HepG2 (cell line): ENCODE measurements around the gene PFN1. TPM values are rescaled to one million over a fixed set of nuclear protein-coding genes. Genes with fewer than 3 reads are reported as not detected.
A peak's percentile ranks its signal among the peaks of the same experiment; 100 is the strongest.

ENCODE experiments used
- BCL6 ChIP-seq: IDR thresholded peaks from 2 replicates; pipeline ENCODE4 v1.6.1; 2016; ENCODE audit warnings: missing genetic modification reagents, missing compliant biosample characterization
- CENPT ChIP-seq: sonication (generic); formaldehyde crosslinking; IDR thresholded peaks from 2 replicates; pipeline ENCODE4 v1.8.0; 2022; ENCODE audit warnings: low read depth, mild to moderate bottlenecking, moderate library complexity, missing genetic modification reagents
- CREB3 ChIP-seq: sonication (generic); formaldehyde crosslinking; IDR thresholded peaks from 2 replicates; pipeline ENCODE4 v1.5.0; 2020; ENCODE audit warnings: missing genetic modification reagents
- ELF3 ChIP-seq: IDR thresholded peaks from 2 replicates; pipeline ENCODE4 v1.6.1; 2016; ENCODE audit warnings: missing genetic modification reagents, missing compliant biosample characterization
- FOXK1 ChIP-seq: sonication (generic); formaldehyde crosslinking; IDR thresholded peaks from 2 replicates; pipeline ENCODE4 v1.4.0; 2020; ENCODE audit warnings: low read depth, missing genetic modification reagents, borderline replicate concordance
- GPN1 ChIP-seq: sonication (generic); formaldehyde crosslinking; IDR thresholded peaks from 2 replicates; pipeline ENCODE4 v1.5.1; 2020; ENCODE audit warnings: missing genetic modification reagents, borderline replicate concordance
- GZF1 ChIP-seq: sonication (generic); formaldehyde crosslinking; IDR thresholded peaks from 2 replicates; pipeline ENCODE4 v1.5.1; 2020; ENCODE audit warnings: mild to moderate bottlenecking, missing genetic modification reagents
- HMG20A ChIP-seq: IDR thresholded peaks from 2 replicates; pipeline ENCODE4 v1.6.1; 2016; ENCODE audit warnings: borderline replicate concordance
- HNF1B ChIP-seq: sonication (generic); formaldehyde crosslinking; IDR thresholded peaks from 2 replicates; pipeline ENCODE4 v1.5.1; 2020; ENCODE audit warnings: mild to moderate bottlenecking, moderate library complexity, missing genetic modification reagents
- IKZF4 ChIP-seq: sonication (generic); formaldehyde crosslinking; IDR thresholded peaks from 2 replicates; pipeline ENCODE4 v1.5.1; 2020; ENCODE audit warnings: borderline replicate concordance, mild to moderate bottlenecking, low read depth, missing genetic modification reagents; ENCODE audit errors: not compliant biosample characterization
- JDP2 ChIP-seq: sonication (generic); formaldehyde crosslinking; IDR thresholded peaks from 2 replicates; pipeline ENCODE4 v1.8.1; 2022; ENCODE audit warnings: missing genetic modification reagents, borderline replicate concordance
- MXD1 ChIP-seq: sonication (generic); formaldehyde crosslinking; IDR thresholded peaks from 2 replicates; pipeline ENCODE4 v1.4.0; 2020; ENCODE audit warnings: mild to moderate bottlenecking, missing genetic modification reagents
- NFKB2 ChIP-seq: sonication (generic); formaldehyde crosslinking; IDR thresholded peaks from 2 replicates; pipeline ENCODE4 v1.4.0; 2020; ENCODE audit warnings: missing genetic modification reagents, borderline replicate concordance
- RBFOX2 ChIP-seq: fragments of 200-400 bp; formaldehyde crosslinking; IDR thresholded peaks from 2 replicates; pipeline ENCODE4 v1.6.1; 2017; ENCODE audit warnings: low read depth, mild to moderate bottlenecking, low read length
- SOX6 ChIP-seq, 2 experiments: fragments of 450-650 bp in 1 of 2; sonication (generic) in 1 of 2; formaldehyde crosslinking in 1 of 2; IDR thresholded peaks; 2 replicates each; pipeline versions ENCODE4 v1.4.0 to v1.6.1; 2017 to 2020; ENCODE audit warnings: antibody characterized with exemption in 1 of 2, mild to moderate bottlenecking in 1 of 2, missing genetic modification reagents in 1 of 2
- TARDBP ChIP-seq: sonication (generic); formaldehyde crosslinking; IDR thresholded peaks from 2 replicates; pipeline ENCODE4 v1.8.0; 2022; ENCODE audit warnings: mild to moderate bottlenecking, missing genetic modification reagents
- ZFP36L2 ChIP-seq: sonication (generic); formaldehyde crosslinking; IDR thresholded peaks from 2 replicates; pipeline ENCODE4 v1.4.0; 2020; ENCODE audit warnings: missing genetic modification reagents
- ZMYM2 ChIP-seq: sonication (generic); formaldehyde crosslinking; IDR thresholded peaks from 2 replicates; pipeline ENCODE4 v1.8.0; 2022; ENCODE audit warnings: mild to moderate bottlenecking, missing genetic modification reagents
- ZNF138 ChIP-seq: sonication (generic); formaldehyde crosslinking; IDR thresholded peaks from 2 replicates; pipeline ENCODE4 v1.5.0; 2020; ENCODE audit warnings: mild to moderate bottlenecking, low read depth, missing genetic modification reagents
- ZNF33A ChIP-seq: sonication (generic); formaldehyde crosslinking; IDR thresholded peaks from 2 replicates; pipeline ENCODE4 v1.5.1; 2020; ENCODE audit warnings: missing genetic modification reagents, mild to moderate bottlenecking, moderate library complexity, borderline replicate concordance
- ZNF513 ChIP-seq: sonication (generic); formaldehyde crosslinking; conservative IDR thresholded peaks from 2 replicates; pipeline ENCODE4 v1.5.0; 2020; ENCODE audit warnings: missing genetic modification reagents
- ZNF530 ChIP-seq: sonication (generic); formaldehyde crosslinking; IDR thresholded peaks from 2 replicates; pipeline ENCODE4 v1.5.0; 2020; ENCODE audit warnings: low read depth, mild to moderate bottlenecking, missing genetic modification reagents
- ZNF816 ChIP-seq: sonication (generic); formaldehyde crosslinking; IDR thresholded peaks from 2 replicates; pipeline ENCODE4 v1.8.0; 2022; ENCODE audit warnings: missing genetic modification reagents, mild to moderate bottlenecking, borderline replicate concordance
- polyA plus RNA-seq, 8 experiments: library from polyadenylated mRNA; depleted of rRNA in 3 of 8; stranded (reverse) in 7 of 8; unstranded in 1 of 8; fragments of >200 nt; fragmentation: Illumina TruSeq in 4 of 8; extraction: Trizol in 4 of 8; gene quantifications; 2 replicates each; pipeline versions ENCODE4 v1.2.1 to v1.2.3, GENCODE V29; 2011 to 2016; ENCODE audit warnings: low read depth in 4 of 8, missing spikeins in 1 of 8, mixed read lengths in 1 of 8; ENCODE audit not compliant: insufficient read depth in 1 of 8
- total RNA-seq, 5 experiments: library from RNA; depleted of rRNA; stranded (reverse); fragments of >200 nt; fragmentation: Illumina TruSeq; extraction: Trizol; gene quantifications; 2 replicates each; pipeline ENCODE4 v1.2.3, GENCODE V29; 2016; ENCODE audit warnings: low read depth in 1 of 5
- TF ChIP-seq, protein P1 (sequence below): sonication (generic); formaldehyde crosslinking; IDR thresholded peaks from 2 replicates; pipeline ENCODE4 v1.5.1; 2020; ENCODE audit warnings: missing genetic modification reagents, mild to moderate bottlenecking, borderline replicate concordance

PFN1 gene
- total and polyA plus RNA-seq, 2 of the 13 experiments (the other 11 are each of a cell fraction or from before 2014, with no cell fraction given): 494 to 613 TPM

- TF ChIP-seq MXD1 (CRISPR knock-in tag) (no peak), CREB3 (no peak), ZMYM2 (CRISPR knock-in tag) (no peak), HMG20A (CRISPR knock-in tag) (no peak), RBFOX2 (peak; percentile 97), BCL6 (CRISPR knock-in tag) (no peak), ZNF530 (CRISPR knock-in tag) (no peak), NFKB2 (CRISPR knock-in tag) (no peak; the same call in 1 of the 2 replicates), ZNF816 (CRISPR knock-in tag) (no peak), SOX6 (IDR thresholded peaks at IDR 0.05) (no peak), SOX6 (CRISPR knock-in tag; IDR thresholded peaks at IDR 0.05) (no peak), ELF3 (CRISPR knock-in tag) (peak; percentile 10; the same call in 1 of the 2 replicates), ZNF33A (CRISPR knock-in tag) (no peak), GZF1 (CRISPR knock-in tag) (no peak), CENPT (CRISPR knock-in tag) (no peak), ZFP36L2 (CRISPR knock-in tag) (no peak), TARDBP (peak; percentile 23), GPN1 (CRISPR knock-in tag) (no peak), ZNF138 (CRISPR knock-in tag) (no peak), ZNF513 (no peak), FOXK1 (CRISPR knock-in tag) (peak; percentile 72; the same call in 1 of the 2 replicates), IKZF4 (peak; percentile 49), HNF1B (CRISPR knock-in tag) (peak; percentile 40; the same call in 1 of the 2 replicates), JDP2 (CRISPR knock-in tag) (no peak)
- TF ChIP-seq, protein P1, sequence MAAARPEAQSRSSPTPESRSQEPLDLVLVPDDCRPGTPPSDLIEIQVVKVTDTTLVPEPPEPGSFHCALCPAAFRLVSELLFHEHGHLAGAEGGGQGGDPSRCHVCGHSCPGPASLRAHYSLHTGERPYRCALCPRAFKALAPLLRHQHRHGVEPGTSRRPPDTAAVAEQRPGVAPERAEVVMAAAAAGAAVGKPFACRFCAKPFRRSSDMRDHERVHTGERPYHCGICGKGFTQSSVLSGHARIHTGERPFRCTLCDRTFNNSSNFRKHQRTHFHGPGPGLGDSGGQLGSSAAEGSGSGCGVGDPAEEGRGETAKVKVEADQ (CRISPR knock-in tag): no peak; the same call in 1 of the 2 replicates
Measured at GRCh38 chr17:4939796-4940554, 8.4 kb downstream of the PFN1 start, which contains the start of the genes RNF167 and SLC25A11 (continued).
